Suprapubic skin (tissue), 4 donors: Measurements from ENCODE around the gene ZDHHC22. TPM values are rescaled to one million over a fixed set of nuclear protein-coding genes. Genes with fewer than 3 reads are reported as not detected.

Experiments used
- DNase-seq, 2 donors: peaks; one replicate each; pipeline ENCODE4 v3.0.0-alpha.2; 2019; ENCODE audit warnings: low spot score in 2 of 2
- H3K27ac ChIP-seq: fragments of 200-600 bp; sonication (generic); one replicate; pipeline ENCODE4 v1.5.1; 2019
- H3K27me3 ChIP-seq: fragments of 200-600 bp; sonication (generic); one replicate; pipeline ENCODE4 v1.5.1; 2019
- H3K36me3 ChIP-seq: fragments of 200-600 bp; sonication (generic); one replicate; pipeline ENCODE4 v1.5.1; 2019
- H3K4me1 ChIP-seq: fragments of 200-600 bp; sonication (generic); one replicate; pipeline ENCODE4 v1.5.1; 2019
- H3K4me3 ChIP-seq: fragments of 200-600 bp; sonication (generic); one replicate; pipeline ENCODE4 v1.5.1; 2019; ENCODE audit warnings: mild to moderate bottlenecking
- H3K9me3 ChIP-seq: fragments of 200-600 bp; sonication (generic); one replicate; pipeline ENCODE4 v1.5.1; 2019
- CTCF ChIP-seq, 2 donors: fragments of 200-600 bp in 1 of 2; fragments of 450-650 bp in 1 of 2; sonication (generic) in 1 of 2; IDR thresholded peaks; one replicate each; pipeline ENCODE4 v1.5.1; 2016 to 2019; ENCODE audit warnings: antibody characterized with exemption in 2 of 2, mild to moderate bottlenecking in 1 of 2, moderate library complexity in 1 of 2
- EP300 ChIP-seq: sonication (generic); formaldehyde crosslinking; IDR thresholded peaks from one replicate; pipeline ENCODE4 v1.6.1; 2017; ENCODE audit warnings: antibody characterized with exemption
- POLR2A ChIP-seq, 2 donors: fragments of 450-650 bp; IDR thresholded peaks; one replicate each; pipeline ENCODE4 v1.6.1; 2017; ENCODE audit warnings: antibody characterized with exemption in 2 of 2, mild to moderate bottlenecking in 2 of 2, moderate library complexity in 2 of 2
- POLR2AphosphoS5 ChIP-seq, 3 donors: sonication (generic); formaldehyde crosslinking; IDR thresholded peaks; one replicate each; pipeline ENCODE4 v1.6.1; 2017; ENCODE audit warnings: antibody characterized with exemption in 3 of 3
- WGBS: methylation state at CpG from one replicate; pipeline ENCODE4 v1.1.5; 2018; 5-methylcytosine and 5-hydroxymethylcytosine counted together
- total RNA-seq, 4 donors: library from RNA; depleted of rRNA; stranded (reverse); fragments of >200 nt; gene quantifications; one replicate each; pipeline ENCODE4 v1.1.0, GENCODE V29; 2016

ZDHHC22 gene
- total RNA-seq, 4 donors from 2014 or later, result not detected

GRCh38 chr14:77094672-77095284, 46.8 kb downstream of the ZDHHC22 start:
- H3K9me3 ChIP-seq, result peaks cover 8% of the 10 kb centered on the region
- peak; percentile 84 to 90 for DNase-seq
- peaks cover 41% of the 10 kb centered on the region for H3K4me1 ChIP-seq
- no peak overlapping the region for H3K4me3 ChIP-seq
- H3K27ac ChIP-seq, result no peak overlapping the region
- no peaks in the 10 kb centered on the region for H3K36me3 ChIP-seq
- TF ChIP-seq POLR2AphosphoS5 (IDR thresholded peaks at IDR 0.05), result no peak
- peak; percentile 57 to 62 for TF ChIP-seq CTCF (IDR thresholded peaks at IDR 0.05)
- H3K27me3 ChIP-seq, result no peaks in the 10 kb centered on the region
- WGBS, result 24% methylated on average over 8 of the region's 8 CpGs

- WGBS, result 91% methylated on average over 3 of the region's 3 CpGs
These were observed 48.9 kb downstream of the ZDHHC22 start for GRCh38 chr14:77092676-77093075.

GRCh38 chr14:77091518-77091917, 50.1 kb downstream of the ZDHHC22 start:
- no peak for DNase-seq
- Histone ChIP-seq H3K27me3 (no peaks in the 10 kb centered on the region), H3K9me3 (peaks cover 8% of the 10 kb centered on the region), H3K27ac (no peak overlapping the region), H3K4me1 (peaks cover 44% of the 10 kb centered on the region), H3K4me3 (no peak overlapping the region), H3K36me3 (no peaks in the 10 kb centered on the region)
- TF ChIP-seq EP300 (no peak), POLR2AphosphoS5 (IDR thresholded peaks at IDR 0.05) (no peak)

More at GRCh38 chr14:77092676-77093075, 48.9 kb downstream of the ZDHHC22 start:
- H3K36me3 ChIP-seq, result no peaks in the 10 kb centered on the region
- no peak for DNase-seq
- H3K27me3 ChIP-seq, result no peaks in the 10 kb centered on the region
- no peak for TF ChIP-seq POLR2AphosphoS5 (IDR thresholded peaks at IDR 0.05)
- TF ChIP-seq CTCF (IDR thresholded peaks at IDR 0.05), result no peak
- TF ChIP-seq EP300, result no peak
- no peak for TF ChIP-seq POLR2A (IDR thresholded peaks at IDR 0.05)
- H3K9me3 ChIP-seq, result peaks cover 8% of the 10 kb centered on the region
- peaks cover 47% of the 10 kb centered on the region for H3K4me1 ChIP-seq
- H3K4me3 ChIP-seq, result no peak overlapping the region
- H3K27ac ChIP-seq, result no peak overlapping the region

- Histone ChIP-seq H3K4me1 (peaks cover 47% of the 10 kb centered on the region), H3K4me3 (no peak overlapping the region), H3K36me3 (no peaks in the 10 kb centered on the region), H3K9me3 (peaks cover 8% of the 10 kb centered on the region), H3K27ac (peak overlapping the region; percentile 89), H3K27me3 (no peaks in the 10 kb centered on the region)
- TF ChIP-seq POLR2A (IDR thresholded peaks at IDR 0.05) (no peak), CTCF (IDR thresholded peaks at IDR 0.05) (no peak), EP300 (no peak), POLR2AphosphoS5 (IDR thresholded peaks at IDR 0.05) (no peak)
- 38% methylated on average over 2 of the region's 2 CpGs for WGBS
- DNase-seq, result no peak
These were observed 52.9 kb downstream of the ZDHHC22 start for GRCh38 chr14:77088645-77089044.

GRCh38 chr14:77088219-77088618, 53.4 kb downstream of the ZDHHC22 start:
- DNase-seq, result no peak
- Histone ChIP-seq H3K36me3 (no peaks in the 10 kb centered on the region), H3K27me3 (no peaks in the 10 kb centered on the region), H3K4me3 (no peak overlapping the region), H3K4me1 (peaks cover 46% of the 10 kb centered on the region), H3K27ac (peak overlapping the region; percentile 89), H3K9me3 (peaks cover 8% of the 10 kb centered on the region)
- 31% methylated on average over 5 of the region's 5 CpGs for WGBS
- TF ChIP-seq CTCF (IDR thresholded peaks at IDR 0.05) (no peak), POLR2AphosphoS5 (IDR thresholded peaks at IDR 0.05) (peak in 1 of 3 donors; percentile 76)

GRCh38 chr14:77087631-77088030, 54.0 kb downstream of the ZDHHC22 start:
- Histone ChIP-seq H3K36me3 (no peaks in the 10 kb centered on the region), H3K9me3 (peaks cover 8% of the 10 kb centered on the region), H3K4me1 (peaks cover 46% of the 10 kb centered on the region), H3K27me3 (no peaks in the 10 kb centered on the region), H3K27ac (peak overlapping the region; percentile 89), H3K4me3 (no peak overlapping the region)
- no peak for DNase-seq
- WGBS, result 54% methylated on average over 3 of the region's 3 CpGs
- TF ChIP-seq POLR2A (IDR thresholded peaks at IDR 0.05) (no peak), EP300 (no peak), CTCF (IDR thresholded peaks at IDR 0.05) (no peak), POLR2AphosphoS5 (IDR thresholded peaks at IDR 0.05) (no peak)
